ENCODE measurements around the gene MSH5.
"Not testable (repeated sequence)": the region's sequence is repeated elsewhere in the genome, so short reads cannot be mapped to it uniquely, and the experiment has no call there.

Gene MSH5

GRCh38 chr6:31799781-31800180 lies 60.0 kb downstream of the MSH5 start:
- DNase-seq (ENCODE audit: low read depth in 1 of 2, low spot score in 1 of 2): no peak

- not testable (repeated sequence) for DNase-seq (ENCODE audit: low read depth in 1 of 2, low spot score in 1 of 2)
Observed at GRCh38 chr6:31801031-31801927, 61.5 kb downstream of the MSH5 start.

- no peak for DNase-seq (ENCODE audit: low read depth in 1 of 2, low spot score in 1 of 2)
Observed at GRCh38 chr6:31805939-31806469, 66.2 kb downstream of the MSH5 start.

GRCh38 chr6:31806470-31807272 lies 66.9 kb downstream of the MSH5 start, which contains the start of gene LSM2:
LSM2 (minus strand) TSS chr6:31806966; CDS start chr6:31806757, 209 bp downstream.
- peak; percentile 93 to 95 for DNase-seq (ENCODE audit: low read depth in 1 of 2, low spot score in 1 of 2)

- DNase-seq (ENCODE audit: low read depth in 1 of 2, low spot score in 1 of 2): not testable (repeated sequence)
Observed at GRCh38 chr6:31808599-31808998, 68.8 kb downstream of the MSH5 start.

GRCh38 chr6:31811645-31812044 lies 71.8 kb downstream of the MSH5 start:
- no peak for DNase-seq (ENCODE audit: low read depth in 1 of 2, low spot score in 1 of 2)
